SK-N-SH (cell line): Measurements from ENCODE around the gene BOK. TPM values are rescaled to one million over a fixed set of nuclear protein-coding genes. Genes with fewer than 3 reads are reported as not detected.

Experiments
- CTCF ChIA-PET: fragments of 300-600, 350-600 bp; formaldehyde crosslinking; extraction: SDS; loops from one replicate; lab custom pipeline; 2021; lab: Yijun Ruan, JAX
- POLR2A ChIA-PET: fragments of 350-600 bp; sonication (Branson Sonifier 250); formaldehyde crosslinking; extraction: SDS; loops from one replicate; lab custom pipeline; 2020; ENCODE audit warnings: antibody characterized with exemption, inconsistent platforms; lab: Yijun Ruan, JAX
- DNase-seq: peaks from one replicate; pipeline ENCODE4 v3.0.0; 2012
- H2AFZ ChIP-seq: fragments of 200-600 bp; sonication (generic); 2 replicates; pipeline ENCODE4 v1.8.1; 2016; ENCODE audit warnings: antibody characterized with exemption, mild to moderate bottlenecking, low read depth
- H3F3A ChIP-seq: fragments of 200-600 bp; sonication (generic); replicated peaks from 2 replicates; pipeline ENCODE3; 2016; ENCODE audit warnings: antibody characterized with exemption, mild to moderate bottlenecking; ENCODE audit not compliant: insufficient read depth
- H3K27ac ChIP-seq, 2 experiments: fragments of 200-500 bp in 1 of 2; fragments of 200-600 bp in 1 of 2; sonication (Bioruptor generic) in 1 of 2; sonication (generic), shearing (Covaris generic) in 1 of 2; 2 replicates each; pipeline versions ENCODE4 v1.5.1 to v1.6.1; 2014 to 2016; ENCODE audit warnings: low read depth in 2 of 2, inconsistent platforms in 1 of 2, low read length in 1 of 2, mild to moderate bottlenecking in 1 of 2, mixed read lengths in 1 of 2
- H3K27me3 ChIP-seq: fragments of 200-600 bp; sonication (generic), shearing (Covaris generic); 2 replicates; pipeline ENCODE4 v1.6.1; 2016; ENCODE audit warnings: mixed run types; ENCODE audit not compliant: insufficient read depth
- H3K36me3 ChIP-seq, 2 experiments: fragments of 200-500 bp in 1 of 2; fragments of 200-600 bp in 1 of 2; sonication (Bioruptor generic) in 1 of 2; sonication (generic) in 1 of 2; replicated peaks in 1 of 2; 2 replicates each; pipeline versions ENCODE3 to v1.5.1; 2014 to 2016; ENCODE audit warnings: low read length in 1 of 2, mild to moderate bottlenecking in 1 of 2; ENCODE audit not compliant: insufficient read depth in 2 of 2, control insufficient read depth in 1 of 2
- H3K4me1 ChIP-seq, 2 experiments: fragments of 200-500 bp in 1 of 2; fragments of 200-600 bp in 1 of 2; sonication (Bioruptor generic) in 1 of 2; sonication (generic), shearing (Covaris generic) in 1 of 2; 2 replicates each; pipeline versions ENCODE4 v1.5.1 to v1.6.1; 2014 to 2016; ENCODE audit warnings: low read depth in 1 of 2, low read length in 1 of 2, mixed run types in 1 of 2; ENCODE audit not compliant: insufficient read depth in 2 of 2, control insufficient read depth in 1 of 2
- H3K4me2 ChIP-seq: fragments of 200-600 bp; sonication (generic), shearing (Covaris generic); 2 replicates; pipeline ENCODE4 v1.6.1; 2017; ENCODE audit warnings: mixed run types
- H3K4me3 ChIP-seq, 2 experiments: fragments of 200-500 bp in 1 of 2; fragments of 200-600 bp in 1 of 2; sonication (Bioruptor generic) in 1 of 2; sonication (generic), shearing (Covaris generic) in 1 of 2; 2 replicates each; pipeline versions ENCODE4 v1.5.1 to v1.8.1; 2014 to 2016; ENCODE audit warnings: low read depth in 2 of 2, inconsistent platforms in 1 of 2, low read length in 1 of 2, mild to moderate bottlenecking in 1 of 2, mixed read lengths in 1 of 2, moderate library complexity in 1 of 2
- H3K79me2 ChIP-seq: fragments of 200-600 bp; sonication (generic); 2 replicates; pipeline ENCODE4 v1.8.1; 2017; ENCODE audit warnings: mild to moderate bottlenecking; ENCODE audit not compliant: insufficient read depth
- H3K9ac ChIP-seq: fragments of 200-600 bp; sonication (generic); 2 replicates; pipeline ENCODE4 v1.6.1; 2017; ENCODE audit warnings: mixed run types
- H3K9me2 ChIP-seq: fragments of 200-600 bp; sonication (generic); 2 replicates; pipeline ENCODE4 v1.6.1; 2017; ENCODE audit warnings: mixed run types
- H3K9me3 ChIP-seq: fragments of 200-600 bp; sonication (generic); 2 replicates; pipeline ENCODE4 v1.6.1; 2017; ENCODE audit warnings: mixed run types, mild to moderate bottlenecking, moderate library complexity
- H4K20me1 ChIP-seq: fragments of 200-600 bp; sonication (generic); 2 replicates; pipeline ENCODE4 v1.6.1; 2017; ENCODE audit warnings: mild to moderate bottlenecking, mixed run types; ENCODE audit not compliant: insufficient read depth
- CHD2 ChIP-seq: fragments of 150-350 bp; IDR thresholded peaks from 2 replicates; pipeline ENCODE4 v1.6.1; 2018; ENCODE audit warnings: low read length; ENCODE audit not compliant: partially characterized antibody
- EZH2phosphoT487 ChIP-seq: fragments of 200-600 bp; sonication (generic); IDR thresholded peaks from 2 replicates; pipeline ENCODE4 v1.6.1; 2017; ENCODE audit warnings: low read depth, mixed run types, mild to moderate bottlenecking, antibody characterized with exemption, moderate library complexity, borderline replicate concordance
- FOSL2 ChIP-seq: IDR thresholded peaks from 2 replicates; pipeline ENCODE4 v1.4.0; 2012; ENCODE audit warnings: low read depth, mild to moderate bottlenecking, moderate library complexity, borderline replicate concordance
- FOXM1 ChIP-seq: IDR thresholded peaks from 2 replicates; pipeline ENCODE4 v1.4.0; 2012; ENCODE audit warnings: low read depth, mild to moderate bottlenecking
- GATA2 ChIP-seq: sonication (generic); formaldehyde crosslinking; IDR thresholded peaks from 2 replicates; pipeline ENCODE4 v1.5.0; 2020; ENCODE audit warnings: mild to moderate bottlenecking, missing genetic modification reagents
- JUND ChIP-seq: IDR thresholded peaks from 2 replicates; pipeline ENCODE4 v1.4.0; 2012
- MXI1 ChIP-seq: IDR thresholded peaks from 2 replicates; pipeline ENCODE4 v1.6.1; 2012; ENCODE audit warnings: mild to moderate bottlenecking, low read depth, low read length, improper control_type of control experiment
- NFIC ChIP-seq: IDR thresholded peaks from 2 replicates; pipeline ENCODE4 v1.4.0; 2012; ENCODE audit warnings: borderline replicate concordance
- NRF1 ChIP-seq: IDR thresholded peaks from 2 replicates; pipeline ENCODE4 v1.6.1; 2012; ENCODE audit warnings: low read depth, mild to moderate bottlenecking, low read length
- RAD21 ChIP-seq: IDR thresholded peaks from 2 replicates; pipeline ENCODE4 v1.6.1; 2012; ENCODE audit warnings: mild to moderate bottlenecking, low read length
- SIN3A ChIP-seq: IDR thresholded peaks from 2 replicates; pipeline ENCODE4 v1.6.1; 2012; ENCODE audit warnings: low read depth, mild to moderate bottlenecking, low read length, moderate library complexity, borderline replicate concordance
- TAF1 ChIP-seq: IDR thresholded peaks from 2 replicates; pipeline ENCODE4 v1.6.1; 2012; ENCODE audit warnings: low read depth, mild to moderate bottlenecking, low read length, moderate library complexity, borderline replicate concordance
- TCF12 ChIP-seq: IDR thresholded peaks from 2 replicates; pipeline ENCODE4 v1.4.0; 2012
- TEAD4 ChIP-seq: IDR thresholded peaks from 2 replicates; pipeline ENCODE4 v1.4.0; 2012; ENCODE audit warnings: mild to moderate bottlenecking, borderline replicate concordance; ENCODE audit not compliant: insufficient read depth
- WGBS: methylation state at CpG from one replicate; pipeline ENCODE4 v1.1.6; 2017; ENCODE audit warnings: low lambda C conversion rate; 5-methylcytosine and 5-hydroxymethylcytosine counted together
- polyA plus RNA-seq, 3 experiments: library from polyadenylated mRNA; depleted of rRNA; stranded (reverse); fragments of >200 nt; gene quantifications; 2 replicates each; pipeline ENCODE4 v1.2.3, GENCODE V29; 2012
- TF ChIP-seq, protein P1 (sequence below): IDR thresholded peaks from 2 replicates; pipeline ENCODE4 v1.4.0; 2012; ENCODE audit warnings: low read depth, borderline replicate concordance
- TF ChIP-seq, protein P2 (sequence below): IDR thresholded peaks from 2 replicates; pipeline ENCODE4 v1.4.0; 2012; ENCODE audit warnings: low read depth
- TF ChIP-seq, protein P3 (sequence below): IDR thresholded peaks from 2 replicates; pipeline ENCODE4 v1.6.1; 2012; ENCODE audit warnings: mild to moderate bottlenecking, low read depth, low read length, moderate library complexity
- TF ChIP-seq, protein P4 (sequence below): fragments of 150-350 bp; IDR thresholded peaks from 2 replicates; pipeline ENCODE4 v1.6.1; 2017; ENCODE audit warnings: antibody characterized with exemption, low read length, low read depth, borderline replicate concordance
- TF ChIP-seq, protein P5 (sequence below): IDR thresholded peaks from 2 replicates; pipeline ENCODE4; 2012

Gene BOK
- polyA plus RNA-seq, 1 of the 3 experiments (the other 2 are of a cell fraction): 1.7 TPM

DNA sequence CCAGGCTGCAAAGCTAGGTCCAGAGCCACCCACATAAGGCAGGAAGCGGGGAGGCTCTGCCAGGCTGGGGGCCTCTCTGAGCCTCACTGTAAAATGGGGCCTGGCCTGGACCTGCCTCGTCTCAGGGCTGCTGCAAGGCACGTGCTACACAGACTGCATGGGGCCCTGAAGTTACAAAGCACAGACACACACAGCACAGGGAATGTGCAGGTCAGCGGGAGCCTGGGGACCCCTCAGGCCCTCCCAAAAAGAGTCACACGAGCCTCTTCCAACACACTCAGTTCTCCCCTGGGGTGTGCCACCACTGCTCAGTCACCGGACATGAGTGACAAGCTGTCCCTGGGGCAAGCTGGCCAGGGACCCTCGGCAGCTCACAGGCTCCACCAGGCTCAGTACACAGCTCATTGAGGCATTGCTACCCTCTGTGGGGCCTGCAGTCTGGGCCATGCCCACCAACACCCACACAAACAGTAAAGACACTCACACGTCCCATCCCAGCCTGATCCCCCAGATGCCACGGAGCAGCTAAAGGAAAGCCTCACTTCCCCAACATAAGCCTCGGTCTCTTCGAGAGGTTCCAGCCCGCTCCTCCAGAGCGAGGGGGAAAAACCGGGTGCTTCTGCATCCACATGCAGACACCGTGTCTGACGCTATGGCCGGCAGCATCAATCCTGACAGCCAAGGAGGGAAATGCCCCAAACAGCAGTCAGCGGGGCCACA, 33.7 kb downstream of the BOK start:
- CTCF ChIA-PET: no interaction called here

More for the DNA sequence above, 33.7 kb downstream of the BOK start:
- no peaks in the 10 kb centered on the region for H4K20me1 ChIP-seq
- H3K9me2 ChIP-seq: no peaks in the 10 kb centered on the region
- peaks cover 4 to 36% of the 10 kb centered on the region in 2 experiments for H3K36me3 ChIP-seq
- no peak overlapping the region for H2AFZ ChIP-seq
- WGBS: 94% methylated on average over 11 of the region's 18 CpGs
- no peaks in the 10 kb centered on the region for H3K27me3 ChIP-seq
- no peaks in the 10 kb centered on the region; the same call in 1 of the 2 replicates for H3K79me2 ChIP-seq
- DNase-seq: no peak
- POLR2A ChIA-PET: no interaction called here
- TF ChIP-seq GATA2 (CRISPR knock-in tag) (no peak), FOXM1 (no peak), MXI1 (no peak), CHD2 (no peak), EZH2phosphoT487 (no peak), FOSL2 (no peak), TCF12 (no peak), RAD21 (no peak), SIN3A (no peak), TEAD4 (no peak), JUND (no peak), NFIC (no peak), TAF1 (no peak), NRF1 (no peak)
- TF ChIP-seq, protein P1, sequence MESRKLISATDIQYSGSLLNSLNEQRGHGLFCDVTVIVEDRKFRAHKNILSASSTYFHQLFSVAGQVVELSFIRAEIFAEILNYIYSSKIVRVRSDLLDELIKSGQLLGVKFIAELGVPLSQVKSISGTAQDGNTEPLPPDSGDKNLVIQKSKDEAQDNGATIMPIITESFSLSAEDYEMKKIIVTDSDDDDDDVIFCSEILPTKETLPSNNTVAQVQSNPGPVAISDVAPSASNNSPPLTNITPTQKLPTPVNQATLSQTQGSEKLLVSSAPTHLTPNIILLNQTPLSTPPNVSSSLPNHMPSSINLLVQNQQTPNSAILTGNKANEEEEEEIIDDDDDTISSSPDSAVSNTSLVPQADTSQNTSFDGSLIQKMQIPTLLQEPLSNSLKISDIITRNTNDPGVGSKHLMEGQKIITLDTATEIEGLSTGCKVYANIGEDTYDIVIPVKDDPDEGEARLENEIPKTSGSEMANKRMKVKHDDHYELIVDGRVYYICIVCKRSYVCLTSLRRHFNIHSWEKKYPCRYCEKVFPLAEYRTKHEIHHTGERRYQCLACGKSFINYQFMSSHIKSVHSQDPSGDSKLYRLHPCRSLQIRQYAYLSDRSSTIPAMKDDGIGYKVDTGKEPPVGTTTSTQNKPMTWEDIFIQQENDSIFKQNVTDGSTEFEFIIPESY: no peak
- TF ChIP-seq, protein P2, sequence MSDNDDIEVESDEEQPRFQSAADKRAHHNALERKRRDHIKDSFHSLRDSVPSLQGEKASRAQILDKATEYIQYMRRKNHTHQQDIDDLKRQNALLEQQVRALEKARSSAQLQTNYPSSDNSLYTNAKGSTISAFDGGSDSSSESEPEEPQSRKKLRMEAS: no peak
- TF ChIP-seq, protein P3, sequence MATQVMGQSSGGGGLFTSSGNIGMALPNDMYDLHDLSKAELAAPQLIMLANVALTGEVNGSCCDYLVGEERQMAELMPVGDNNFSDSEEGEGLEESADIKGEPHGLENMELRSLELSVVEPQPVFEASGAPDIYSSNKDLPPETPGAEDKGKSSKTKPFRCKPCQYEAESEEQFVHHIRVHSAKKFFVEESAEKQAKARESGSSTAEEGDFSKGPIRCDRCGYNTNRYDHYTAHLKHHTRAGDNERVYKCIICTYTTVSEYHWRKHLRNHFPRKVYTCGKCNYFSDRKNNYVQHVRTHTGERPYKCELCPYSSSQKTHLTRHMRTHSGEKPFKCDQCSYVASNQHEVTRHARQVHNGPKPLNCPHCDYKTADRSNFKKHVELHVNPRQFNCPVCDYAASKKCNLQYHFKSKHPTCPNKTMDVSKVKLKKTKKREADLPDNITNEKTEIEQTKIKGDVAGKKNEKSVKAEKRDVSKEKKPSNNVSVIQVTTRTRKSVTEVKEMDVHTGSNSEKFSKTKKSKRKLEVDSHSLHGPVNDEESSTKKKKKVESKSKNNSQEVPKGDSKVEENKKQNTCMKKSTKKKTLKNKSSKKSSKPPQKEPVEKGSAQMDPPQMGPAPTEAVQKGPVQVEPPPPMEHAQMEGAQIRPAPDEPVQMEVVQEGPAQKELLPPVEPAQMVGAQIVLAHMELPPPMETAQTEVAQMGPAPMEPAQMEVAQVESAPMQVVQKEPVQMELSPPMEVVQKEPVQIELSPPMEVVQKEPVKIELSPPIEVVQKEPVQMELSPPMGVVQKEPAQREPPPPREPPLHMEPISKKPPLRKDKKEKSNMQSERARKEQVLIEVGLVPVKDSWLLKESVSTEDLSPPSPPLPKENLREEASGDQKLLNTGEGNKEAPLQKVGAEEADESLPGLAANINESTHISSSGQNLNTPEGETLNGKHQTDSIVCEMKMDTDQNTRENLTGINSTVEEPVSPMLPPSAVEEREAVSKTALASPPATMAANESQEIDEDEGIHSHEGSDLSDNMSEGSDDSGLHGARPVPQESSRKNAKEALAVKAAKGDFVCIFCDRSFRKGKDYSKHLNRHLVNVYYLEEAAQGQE: no peak
- TF ChIP-seq, protein P4, sequence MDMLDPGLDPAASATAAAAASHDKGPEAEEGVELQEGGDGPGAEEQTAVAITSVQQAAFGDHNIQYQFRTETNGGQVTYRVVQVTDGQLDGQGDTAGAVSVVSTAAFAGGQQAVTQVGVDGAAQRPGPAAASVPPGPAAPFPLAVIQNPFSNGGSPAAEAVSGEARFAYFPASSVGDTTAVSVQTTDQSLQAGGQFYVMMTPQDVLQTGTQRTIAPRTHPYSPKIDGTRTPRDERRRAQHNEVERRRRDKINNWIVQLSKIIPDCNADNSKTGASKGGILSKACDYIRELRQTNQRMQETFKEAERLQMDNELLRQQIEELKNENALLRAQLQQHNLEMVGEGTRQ: no peak
- TF ChIP-seq, protein P5, sequence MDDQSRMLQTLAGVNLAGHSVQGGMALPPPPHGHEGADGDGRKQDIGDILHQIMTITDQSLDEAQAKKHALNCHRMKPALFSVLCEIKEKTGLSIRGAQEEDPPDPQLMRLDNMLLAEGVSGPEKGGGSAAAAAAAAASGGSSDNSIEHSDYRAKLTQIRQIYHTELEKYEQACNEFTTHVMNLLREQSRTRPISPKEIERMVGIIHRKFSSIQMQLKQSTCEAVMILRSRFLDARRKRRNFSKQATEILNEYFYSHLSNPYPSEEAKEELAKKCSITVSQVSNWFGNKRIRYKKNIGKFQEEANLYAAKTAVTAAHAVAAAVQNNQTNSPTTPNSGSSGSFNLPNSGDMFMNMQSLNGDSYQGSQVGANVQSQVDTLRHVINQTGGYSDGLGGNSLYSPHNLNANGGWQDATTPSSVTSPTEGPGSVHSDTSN: no peak
- H3K27ac ChIP-seq: no peak overlapping the region
- H3K9ac ChIP-seq: no peak overlapping the region
- no peaks in the 10 kb centered on the region for H3K4me1 ChIP-seq
- H3K4me3 ChIP-seq: no peak overlapping the region
- peaks cover 15% of the 10 kb centered on the region for H3K9me3 ChIP-seq
- no peaks in the 10 kb centered on the region for H3F3A ChIP-seq
- H3K4me2 ChIP-seq: no peak overlapping the region
